SK-N-SH (cell line): ENCODE results near the gene PEX7. TPM values are rescaled to one million over a fixed set of nuclear protein-coding genes. Genes with fewer than 3 reads are reported as not detected.

ENCODE experiments used
- CTCF ChIA-PET: fragments of 300-600, 350-600 bp; formaldehyde crosslinking; extraction: SDS; loops from one replicate; lab custom pipeline; 2021; lab: Yijun Ruan, JAX
- POLR2A ChIA-PET: fragments of 350-600 bp; sonication (Branson Sonifier 250); formaldehyde crosslinking; extraction: SDS; loops from one replicate; lab custom pipeline; 2020; ENCODE audit warnings: antibody characterized with exemption, inconsistent platforms; lab: Yijun Ruan, JAX
- DNase-seq: peaks from one replicate; pipeline ENCODE4 v3.0.0; 2012
- H2AFZ ChIP-seq: fragments of 200-600 bp; sonication (generic); 2 replicates; pipeline ENCODE4 v1.8.1; 2016; ENCODE audit warnings: antibody characterized with exemption, mild to moderate bottlenecking, low read depth
- H3F3A ChIP-seq: fragments of 200-600 bp; sonication (generic); replicated peaks from 2 replicates; pipeline ENCODE3; 2016; ENCODE audit warnings: antibody characterized with exemption, mild to moderate bottlenecking; ENCODE audit not compliant: insufficient read depth
- H3K27ac ChIP-seq, 2 experiments: fragments of 200-500 bp in 1 of 2; fragments of 200-600 bp in 1 of 2; sonication (Bioruptor generic) in 1 of 2; sonication (generic), shearing (Covaris generic) in 1 of 2; 2 replicates each; pipeline versions ENCODE4 v1.5.1 to v1.6.1; 2014 to 2016; ENCODE audit warnings: low read depth in 2 of 2, inconsistent platforms in 1 of 2, low read length in 1 of 2, mild to moderate bottlenecking in 1 of 2, mixed read lengths in 1 of 2
- H3K27me3 ChIP-seq: fragments of 200-600 bp; sonication (generic), shearing (Covaris generic); 2 replicates; pipeline ENCODE4 v1.6.1; 2016; ENCODE audit warnings: mixed run types; ENCODE audit not compliant: insufficient read depth
- H3K36me3 ChIP-seq, 2 experiments: fragments of 200-500 bp in 1 of 2; fragments of 200-600 bp in 1 of 2; sonication (Bioruptor generic) in 1 of 2; sonication (generic) in 1 of 2; replicated peaks in 1 of 2; 2 replicates each; pipeline versions ENCODE3 to v1.5.1; 2014 to 2016; ENCODE audit warnings: low read length in 1 of 2, mild to moderate bottlenecking in 1 of 2; ENCODE audit not compliant: insufficient read depth in 2 of 2, control insufficient read depth in 1 of 2
- H3K4me1 ChIP-seq, 2 experiments: fragments of 200-500 bp in 1 of 2; fragments of 200-600 bp in 1 of 2; sonication (Bioruptor generic) in 1 of 2; sonication (generic), shearing (Covaris generic) in 1 of 2; 2 replicates each; pipeline versions ENCODE4 v1.5.1 to v1.6.1; 2014 to 2016; ENCODE audit warnings: low read depth in 1 of 2, low read length in 1 of 2, mixed run types in 1 of 2; ENCODE audit not compliant: insufficient read depth in 2 of 2, control insufficient read depth in 1 of 2
- H3K4me2 ChIP-seq: fragments of 200-600 bp; sonication (generic), shearing (Covaris generic); 2 replicates; pipeline ENCODE4 v1.6.1; 2017; ENCODE audit warnings: mixed run types
- H3K4me3 ChIP-seq, 2 experiments: fragments of 200-500 bp in 1 of 2; fragments of 200-600 bp in 1 of 2; sonication (Bioruptor generic) in 1 of 2; sonication (generic), shearing (Covaris generic) in 1 of 2; 2 replicates each; pipeline versions ENCODE4 v1.5.1 to v1.8.1; 2014 to 2016; ENCODE audit warnings: low read depth in 2 of 2, inconsistent platforms in 1 of 2, low read length in 1 of 2, mild to moderate bottlenecking in 1 of 2, mixed read lengths in 1 of 2, moderate library complexity in 1 of 2
- H3K79me2 ChIP-seq: fragments of 200-600 bp; sonication (generic); 2 replicates; pipeline ENCODE4 v1.8.1; 2017; ENCODE audit warnings: mild to moderate bottlenecking; ENCODE audit not compliant: insufficient read depth
- H3K9ac ChIP-seq: fragments of 200-600 bp; sonication (generic); 2 replicates; pipeline ENCODE4 v1.6.1; 2017; ENCODE audit warnings: mixed run types
- H3K9me2 ChIP-seq: fragments of 200-600 bp; sonication (generic); 2 replicates; pipeline ENCODE4 v1.6.1; 2017; ENCODE audit warnings: mixed run types
- H3K9me3 ChIP-seq: fragments of 200-600 bp; sonication (generic); 2 replicates; pipeline ENCODE4 v1.6.1; 2017; ENCODE audit warnings: mixed run types, mild to moderate bottlenecking, moderate library complexity
- H4K20me1 ChIP-seq: fragments of 200-600 bp; sonication (generic); 2 replicates; pipeline ENCODE4 v1.6.1; 2017; ENCODE audit warnings: mild to moderate bottlenecking, mixed run types; ENCODE audit not compliant: insufficient read depth
- FOSL2 ChIP-seq: IDR thresholded peaks from 2 replicates; pipeline ENCODE4 v1.4.0; 2012; ENCODE audit warnings: low read depth, mild to moderate bottlenecking, moderate library complexity, borderline replicate concordance
- FOXM1 ChIP-seq: IDR thresholded peaks from 2 replicates; pipeline ENCODE4 v1.4.0; 2012; ENCODE audit warnings: low read depth, mild to moderate bottlenecking
- GABPA ChIP-seq: IDR thresholded peaks from 2 replicates; pipeline ENCODE4 v1.4.0; 2012; ENCODE audit warnings: low read depth, mild to moderate bottlenecking
- JUND ChIP-seq: IDR thresholded peaks from 2 replicates; pipeline ENCODE4 v1.4.0; 2012
- MEF2A ChIP-seq: IDR thresholded peaks from 2 replicates; pipeline ENCODE4 v1.4.0; 2012; ENCODE audit warnings: low read depth, borderline replicate concordance
- MXI1 ChIP-seq: IDR thresholded peaks from 2 replicates; pipeline ENCODE4 v1.6.1; 2012; ENCODE audit warnings: mild to moderate bottlenecking, low read depth, low read length, improper control_type of control experiment
- POLR2AphosphoS5 ChIP-seq: IDR thresholded peaks from 2 replicates; pipeline ENCODE4 v1.6.1; 2012; ENCODE audit warnings: low read depth, low read length
- RXRA ChIP-seq: IDR thresholded peaks from 2 replicates; pipeline ENCODE4 v1.4.0; 2012; ENCODE audit warnings: low read depth, mild to moderate bottlenecking, borderline replicate concordance
- SIN3A ChIP-seq: IDR thresholded peaks from 2 replicates; pipeline ENCODE4 v1.6.1; 2012; ENCODE audit warnings: low read depth, mild to moderate bottlenecking, low read length, moderate library complexity, borderline replicate concordance
- SMC3 ChIP-seq: IDR thresholded peaks from 2 replicates; pipeline ENCODE4 v1.6.1; 2012; ENCODE audit warnings: low read depth, low read length, improper control_type of control experiment
- TEAD4 ChIP-seq: IDR thresholded peaks from 2 replicates; pipeline ENCODE4 v1.4.0; 2012; ENCODE audit warnings: mild to moderate bottlenecking, borderline replicate concordance; ENCODE audit not compliant: insufficient read depth
- WGBS: methylation state at CpG from one replicate; pipeline ENCODE4 v1.1.6; 2017; ENCODE audit warnings: low lambda C conversion rate; 5-methylcytosine and 5-hydroxymethylcytosine counted together
- polyA plus RNA-seq, 3 experiments: library from polyadenylated mRNA; depleted of rRNA; stranded (reverse); fragments of >200 nt; gene quantifications; 2 replicates each; pipeline ENCODE4 v1.2.3, GENCODE V29; 2012
- TF ChIP-seq, protein P1 (sequence below): IDR thresholded peaks from 2 replicates; pipeline ENCODE4 v1.4.0; 2012; ENCODE audit warnings: low read depth, borderline replicate concordance
- TF ChIP-seq, protein P2 (sequence below): IDR thresholded peaks from 2 replicates; pipeline ENCODE4 v1.6.1; 2012; ENCODE audit warnings: mild to moderate bottlenecking, low read depth, low read length, moderate library complexity
- TF ChIP-seq, protein P3 (sequence below): fragments of 150-350 bp; IDR thresholded peaks from 2 replicates; pipeline ENCODE4 v1.6.1; 2016; ENCODE audit warnings: mild to moderate bottlenecking, low read depth, low read length
- TF ChIP-seq, protein P4 (sequence below): IDR thresholded peaks from 2 replicates; pipeline ENCODE4 v1.4.0; 2012; ENCODE audit warnings: low read depth

Gene PEX7
- polyA plus RNA-seq, 1 of the 3 experiments (the other 2 are of a cell fraction) = 10.8 TPM

DNA sequence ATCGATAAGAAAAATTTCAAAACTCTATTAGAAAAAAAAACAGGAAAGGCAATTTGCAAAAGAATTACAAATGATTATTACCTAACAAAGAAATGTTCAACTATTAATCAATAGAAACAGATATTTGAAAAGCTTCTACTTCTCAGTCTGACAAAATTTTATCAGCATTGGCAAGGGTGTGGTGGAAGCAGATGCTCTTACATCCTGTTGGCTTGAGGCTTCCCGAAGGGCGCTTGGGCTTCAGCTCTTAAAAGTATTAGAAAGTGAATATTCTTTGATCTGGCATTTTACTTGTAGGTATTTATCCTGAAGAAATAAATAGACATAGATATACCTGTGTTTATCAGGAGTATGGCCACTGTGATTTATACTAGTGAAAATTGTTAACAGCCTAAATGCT, 138.4 kb downstream of the PEX7 start:
- Histone ChIP-seq H3K9me3 (no peaks in the 10 kb centered on the region), H3K27me3 (no peaks in the 10 kb centered on the region), H3F3A (no peaks in the 10 kb centered on the region), H4K20me1 (no peaks in the 10 kb centered on the region), H3K36me3 (no peaks in the 10 kb centered on the region), H3K27ac (peak overlapping the region in 1 of 2 experiments; percentile 34; a peak in 1 of 4 replicates), H3K4me2 (no peak overlapping the region), H3K4me3 (no peak overlapping the region), H2AFZ (no peak overlapping the region), H3K9ac (no peak overlapping the region), H3K4me1 (peaks cover 0 to 19% of the 10 kb centered on the region in 2 experiments; a peak in 3 of 4 replicates), H3K9me2 (no peaks in the 10 kb centered on the region), H3K79me2 (no peaks in the 10 kb centered on the region)
- TF ChIP-seq MEF2A = no peak
- TF ChIP-seq RXRA = no peak
- TF ChIP-seq, protein P1, sequence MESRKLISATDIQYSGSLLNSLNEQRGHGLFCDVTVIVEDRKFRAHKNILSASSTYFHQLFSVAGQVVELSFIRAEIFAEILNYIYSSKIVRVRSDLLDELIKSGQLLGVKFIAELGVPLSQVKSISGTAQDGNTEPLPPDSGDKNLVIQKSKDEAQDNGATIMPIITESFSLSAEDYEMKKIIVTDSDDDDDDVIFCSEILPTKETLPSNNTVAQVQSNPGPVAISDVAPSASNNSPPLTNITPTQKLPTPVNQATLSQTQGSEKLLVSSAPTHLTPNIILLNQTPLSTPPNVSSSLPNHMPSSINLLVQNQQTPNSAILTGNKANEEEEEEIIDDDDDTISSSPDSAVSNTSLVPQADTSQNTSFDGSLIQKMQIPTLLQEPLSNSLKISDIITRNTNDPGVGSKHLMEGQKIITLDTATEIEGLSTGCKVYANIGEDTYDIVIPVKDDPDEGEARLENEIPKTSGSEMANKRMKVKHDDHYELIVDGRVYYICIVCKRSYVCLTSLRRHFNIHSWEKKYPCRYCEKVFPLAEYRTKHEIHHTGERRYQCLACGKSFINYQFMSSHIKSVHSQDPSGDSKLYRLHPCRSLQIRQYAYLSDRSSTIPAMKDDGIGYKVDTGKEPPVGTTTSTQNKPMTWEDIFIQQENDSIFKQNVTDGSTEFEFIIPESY = no peak
- TF ChIP-seq, protein P2, sequence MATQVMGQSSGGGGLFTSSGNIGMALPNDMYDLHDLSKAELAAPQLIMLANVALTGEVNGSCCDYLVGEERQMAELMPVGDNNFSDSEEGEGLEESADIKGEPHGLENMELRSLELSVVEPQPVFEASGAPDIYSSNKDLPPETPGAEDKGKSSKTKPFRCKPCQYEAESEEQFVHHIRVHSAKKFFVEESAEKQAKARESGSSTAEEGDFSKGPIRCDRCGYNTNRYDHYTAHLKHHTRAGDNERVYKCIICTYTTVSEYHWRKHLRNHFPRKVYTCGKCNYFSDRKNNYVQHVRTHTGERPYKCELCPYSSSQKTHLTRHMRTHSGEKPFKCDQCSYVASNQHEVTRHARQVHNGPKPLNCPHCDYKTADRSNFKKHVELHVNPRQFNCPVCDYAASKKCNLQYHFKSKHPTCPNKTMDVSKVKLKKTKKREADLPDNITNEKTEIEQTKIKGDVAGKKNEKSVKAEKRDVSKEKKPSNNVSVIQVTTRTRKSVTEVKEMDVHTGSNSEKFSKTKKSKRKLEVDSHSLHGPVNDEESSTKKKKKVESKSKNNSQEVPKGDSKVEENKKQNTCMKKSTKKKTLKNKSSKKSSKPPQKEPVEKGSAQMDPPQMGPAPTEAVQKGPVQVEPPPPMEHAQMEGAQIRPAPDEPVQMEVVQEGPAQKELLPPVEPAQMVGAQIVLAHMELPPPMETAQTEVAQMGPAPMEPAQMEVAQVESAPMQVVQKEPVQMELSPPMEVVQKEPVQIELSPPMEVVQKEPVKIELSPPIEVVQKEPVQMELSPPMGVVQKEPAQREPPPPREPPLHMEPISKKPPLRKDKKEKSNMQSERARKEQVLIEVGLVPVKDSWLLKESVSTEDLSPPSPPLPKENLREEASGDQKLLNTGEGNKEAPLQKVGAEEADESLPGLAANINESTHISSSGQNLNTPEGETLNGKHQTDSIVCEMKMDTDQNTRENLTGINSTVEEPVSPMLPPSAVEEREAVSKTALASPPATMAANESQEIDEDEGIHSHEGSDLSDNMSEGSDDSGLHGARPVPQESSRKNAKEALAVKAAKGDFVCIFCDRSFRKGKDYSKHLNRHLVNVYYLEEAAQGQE = no peak
- TF ChIP-seq, protein P3, sequence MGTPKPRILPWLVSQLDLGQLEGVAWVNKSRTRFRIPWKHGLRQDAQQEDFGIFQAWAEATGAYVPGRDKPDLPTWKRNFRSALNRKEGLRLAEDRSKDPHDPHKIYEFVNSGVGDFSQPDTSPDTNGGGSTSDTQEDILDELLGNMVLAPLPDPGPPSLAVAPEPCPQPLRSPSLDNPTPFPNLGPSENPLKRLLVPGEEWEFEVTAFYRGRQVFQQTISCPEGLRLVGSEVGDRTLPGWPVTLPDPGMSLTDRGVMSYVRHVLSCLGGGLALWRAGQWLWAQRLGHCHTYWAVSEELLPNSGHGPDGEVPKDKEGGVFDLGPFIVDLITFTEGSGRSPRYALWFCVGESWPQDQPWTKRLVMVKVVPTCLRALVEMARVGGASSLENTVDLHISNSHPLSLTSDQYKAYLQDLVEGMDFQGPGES = no peak
- TF ChIP-seq GABPA = no peak
- TF ChIP-seq SIN3A = no peak
- TF ChIP-seq MXI1 = no peak
- no peak for TF ChIP-seq FOSL2
- no peak for TF ChIP-seq TEAD4
- TF ChIP-seq, protein P4, sequence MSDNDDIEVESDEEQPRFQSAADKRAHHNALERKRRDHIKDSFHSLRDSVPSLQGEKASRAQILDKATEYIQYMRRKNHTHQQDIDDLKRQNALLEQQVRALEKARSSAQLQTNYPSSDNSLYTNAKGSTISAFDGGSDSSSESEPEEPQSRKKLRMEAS = no peak
- no peak for TF ChIP-seq SMC3
- TF ChIP-seq POLR2AphosphoS5 = no peak
- TF ChIP-seq JUND = no peak
- TF ChIP-seq FOXM1 = no peak
- WGBS = 91% methylated on average over 3 of the region's 3 CpGs
- DNase-seq = no peak
- POLR2A ChIA-PET = interaction anchor here (1.2 to 2.2 kb wide), 3 partner anchors 23 to 39 kb away, joined by 3 to 8 read pairs (median 3); partner anchors contain the start of gene SLC35D3
- CTCF ChIA-PET = interaction anchor here (1.1 to 1.3 kb wide), 3 partner anchors 8 to 93 kb away, joined by 3 to 4 read pairs (median 4); partner anchors contain the start of gene SLC35D3
